Stimulated activated naive CD8-positive, alpha-beta T cell treated with anti-CD3 and anti-CD28 coated beads, Interleukin-15, amount 100 ng/mL, for 72 hours (primary cell): ENCODE measurements around the gene POTEM.
A peak's percentile ranks its signal among the peaks of the same experiment; 100 is the strongest.
"Not testable (repeated sequence)": the region's sequence is repeated elsewhere in the genome, so short reads cannot be mapped to it uniquely, and the experiment has no call there.

Source experiments
- ATAC-seq: fragments of 150-1000 bp; cut with Tn5 transposase; 2 replicates; pipeline ENCODE4 v1.10.0; 2021; ENCODE audit warnings: mild to moderate bottlenecking, moderate library complexity
- DNase-seq, 2 donors: peaks; one replicate each; pipeline ENCODE4 v3.0.0; 2021 to 2022
- H3K27ac Mint-ChIP-seq, 2 donors: one replicate each; pipeline ENCODE4 v1.8.0; 2022; ENCODE audit warnings: mild to moderate bottlenecking in 2 of 2, mixed read lengths in 2 of 2, moderate library complexity in 2 of 2
- H3K27me3 Mint-ChIP-seq: one replicate; pipeline ENCODE4 v1.8.0; 2022; ENCODE audit warnings: mixed read lengths
- H3K4me1 Mint-ChIP-seq: one replicate; pipeline ENCODE4 v1.8.0; 2022; ENCODE audit warnings: mild to moderate bottlenecking, mixed read lengths
- H3K4me3 Mint-ChIP-seq, 2 donors: one replicate each; pipeline ENCODE4 v1.8.0; 2022; ENCODE audit warnings: mild to moderate bottlenecking in 2 of 2, mixed read lengths in 2 of 2, moderate library complexity in 1 of 2
- H3K9me3 Mint-ChIP-seq, 2 donors: one replicate each; pipeline ENCODE4 v1.8.0; 2022; ENCODE audit warnings: mixed read lengths in 2 of 2

Gene POTEM

GRCh38 chr14:18967134-18967533, at the start of gene POTEM:
TSS of gene POTEM (plus strand) at chr14:18967434. CDS start at chr14:18967486, 52 bp downstream.
- not testable (repeated sequence) for H3K27me3 Mint-ChIP-seq

GRCh38 chr14:18918345-18918744, 48.9 kb upstream of the POTEM start:
- not testable (repeated sequence) for DNase-seq, H3K27ac Mint-ChIP-seq, H3K4me1 Mint-ChIP-seq, H3K9me3 Mint-ChIP-seq, H3K4me3 Mint-ChIP-seq, ATAC-seq, H3K27me3 Mint-ChIP-seq

More at GRCh38 chr14:18967134-18967533, at the start of gene POTEM:
- not testable (repeated sequence) for H3K27ac Mint-ChIP-seq, ATAC-seq, DNase-seq, H3K9me3 Mint-ChIP-seq, H3K4me1 Mint-ChIP-seq, H3K4me3 Mint-ChIP-seq

- DNase-seq, H3K4me1 Mint-ChIP-seq, H3K27ac Mint-ChIP-seq, H3K9me3 Mint-ChIP-seq, H3K27me3 Mint-ChIP-seq, H3K4me3 Mint-ChIP-seq: not testable (repeated sequence)
- peak; percentile 25 for ATAC-seq
Observed at GRCh38 chr14:18920052-18920451, 47.2 kb upstream of the POTEM start.

- not testable (repeated sequence) for H3K4me1 Mint-ChIP-seq, H3K27me3 Mint-ChIP-seq, H3K27ac Mint-ChIP-seq, H3K4me3 Mint-ChIP-seq, DNase-seq, H3K9me3 Mint-ChIP-seq
- peak; percentile 53 for ATAC-seq
Observed at GRCh38 chr14:18921055-18921701, 46.1 kb upstream of the POTEM start.

GRCh38 chr14:18936848-18937247, 30.4 kb upstream of the POTEM start:
- H3K4me3 Mint-ChIP-seq, H3K9me3 Mint-ChIP-seq: not testable (repeated sequence)

GRCh38 chr14:18938733-18939132, 28.5 kb upstream of the POTEM start:
- H3K27ac Mint-ChIP-seq, H3K4me3 Mint-ChIP-seq, ATAC-seq, H3K4me1 Mint-ChIP-seq, H3K9me3 Mint-ChIP-seq, DNase-seq, H3K27me3 Mint-ChIP-seq: not testable (repeated sequence)

More at GRCh38 chr14:18936848-18937247, 30.4 kb upstream of the POTEM start:
- H3K27me3 Mint-ChIP-seq, ATAC-seq, H3K4me1 Mint-ChIP-seq, H3K27ac Mint-ChIP-seq, DNase-seq: not testable (repeated sequence)

- H3K4me3 Mint-ChIP-seq, DNase-seq, H3K27ac Mint-ChIP-seq, ATAC-seq, H3K27me3 Mint-ChIP-seq, H3K4me1 Mint-ChIP-seq, H3K9me3 Mint-ChIP-seq: not testable (repeated sequence)
Observed at GRCh38 chr14:18949939-18950338, 17.3 kb upstream of the POTEM start.

GRCh38 chr14:18953085-18953484, 14.1 kb upstream of the POTEM start:
- not testable (repeated sequence) for ATAC-seq, H3K27me3 Mint-ChIP-seq, H3K4me1 Mint-ChIP-seq, H3K4me3 Mint-ChIP-seq, H3K27ac Mint-ChIP-seq, H3K9me3 Mint-ChIP-seq, DNase-seq

- not testable (repeated sequence) for H3K27me3 Mint-ChIP-seq, H3K4me1 Mint-ChIP-seq, H3K9me3 Mint-ChIP-seq, ATAC-seq, H3K27ac Mint-ChIP-seq, DNase-seq, H3K4me3 Mint-ChIP-seq
Observed at GRCh38 chr14:18955816-18956215, 11.4 kb upstream of the POTEM start.

- not testable (repeated sequence) for H3K9me3 Mint-ChIP-seq, H3K4me3 Mint-ChIP-seq, H3K4me1 Mint-ChIP-seq, ATAC-seq, H3K27ac Mint-ChIP-seq, H3K27me3 Mint-ChIP-seq, DNase-seq
Observed at GRCh38 chr14:18961576-18961975, 5.7 kb upstream of the POTEM start.

- H3K27me3 Mint-ChIP-seq, ATAC-seq, H3K4me1 Mint-ChIP-seq, H3K27ac Mint-ChIP-seq, H3K4me3 Mint-ChIP-seq, H3K9me3 Mint-ChIP-seq, DNase-seq: not testable (repeated sequence)
Observed at GRCh38 chr14:18962143-18962542, 5.1 kb upstream of the POTEM start.

GRCh38 chr14:18963276-18963675, 4.0 kb upstream of the POTEM start:
- DNase-seq, H3K9me3 Mint-ChIP-seq, H3K4me1 Mint-ChIP-seq, H3K4me3 Mint-ChIP-seq, ATAC-seq, H3K27ac Mint-ChIP-seq, H3K27me3 Mint-ChIP-seq: not testable (repeated sequence)

- H3K9me3 Mint-ChIP-seq, H3K27me3 Mint-ChIP-seq, H3K4me1 Mint-ChIP-seq, H3K4me3 Mint-ChIP-seq, H3K27ac Mint-ChIP-seq, DNase-seq: not testable (repeated sequence)
- peak; percentile 28 for ATAC-seq
Observed at GRCh38 chr14:18964878-18965277, 2.4 kb upstream of the POTEM start.

GRCh38 chr14:19002566-19002965, 35.3 kb downstream of the POTEM start:
- H3K27me3 Mint-ChIP-seq, H3K27ac Mint-ChIP-seq, DNase-seq, H3K9me3 Mint-ChIP-seq, H3K4me1 Mint-ChIP-seq, H3K4me3 Mint-ChIP-seq, ATAC-seq: not testable (repeated sequence)

- not testable (repeated sequence) for DNase-seq, H3K4me1 Mint-ChIP-seq, H3K27ac Mint-ChIP-seq, ATAC-seq, H3K4me3 Mint-ChIP-seq, H3K27me3 Mint-ChIP-seq, H3K9me3 Mint-ChIP-seq
Observed at GRCh38 chr14:19006490-19006889, 39.3 kb downstream of the POTEM start.

GRCh38 chr14:19007678-19008077, 40.4 kb downstream of the POTEM start:
- ATAC-seq, DNase-seq, H3K4me3 Mint-ChIP-seq, H3K9me3 Mint-ChIP-seq, H3K4me1 Mint-ChIP-seq, H3K27ac Mint-ChIP-seq, H3K27me3 Mint-ChIP-seq: not testable (repeated sequence)

- DNase-seq, H3K4me1 Mint-ChIP-seq, H3K9me3 Mint-ChIP-seq, H3K27ac Mint-ChIP-seq, H3K4me3 Mint-ChIP-seq, H3K27me3 Mint-ChIP-seq, ATAC-seq: not testable (repeated sequence)
Observed at GRCh38 chr14:19011029-19011428, 43.8 kb downstream of the POTEM start.
